GM18499 (cell line): ENCODE measurements around the gene ACP5.

ENCODE experiments used
- ATAC-seq: cut with Tn5 transposase; IDR thresholded peaks from one replicate; pipeline ENCODE4 v1.9.1; 2021; ENCODE audit warnings: moderate number of reproducible peaks; ENCODE audit not compliant: insufficient read depth, unreplicated experiment

ACP5 gene

GRCh38 chr19:11550265-11550664, 27.2 kb downstream of the ACP5 start:
- ATAC-seq = no peak

GRCh38 chr19:11549386-11549953, 28.0 kb downstream of the ACP5 start:
- ATAC-seq = no peak

- no peak for ATAC-seq
Measured at GRCh38 chr19:11547929-11548700, 29.3 kb downstream of the ACP5 start.

- no peak for ATAC-seq
Measured at GRCh38 chr19:11541238-11541637, 36.2 kb downstream of the ACP5 start.

- no peak for ATAC-seq
Measured at GRCh38 chr19:11540645-11541044, 36.8 kb downstream of the ACP5 start.

- ATAC-seq = no peak
Measured at GRCh38 chr19:11539495-11540365, 37.7 kb downstream of the ACP5 start.

- no peak for ATAC-seq
Measured at GRCh38 chr19:11538232-11539036, 39.0 kb downstream of the ACP5 start, which contains the start of gene CNN1. TSS of gene CNN1 (plus strand) at chr19:11538851. CDS start at chr19:11538928, 77 bp downstream.

GRCh38 chr19:11535792-11536595, 41.5 kb downstream of the ACP5 start:
- no peak for ATAC-seq

GRCh38 chr19:11534948-11535347, 42.5 kb downstream of the ACP5 start:
- no peak for ATAC-seq

GRCh38 chr19:11534538-11534937, 42.9 kb downstream of the ACP5 start:
- no peak for ATAC-seq

GRCh38 chr19:11530432-11530831, 47.0 kb downstream of the ACP5 start:
- ATAC-seq = no peak

GRCh38 chr19:11528551-11529341, 48.7 kb downstream of the ACP5 start, which contains the start of gene ECSIT:
TSS of gene ECSIT (minus strand) at chr19:11529134. CDS start at chr19:11519170, 9,964 bp downstream.
- ATAC-seq = no peak
